Astrocyte (in vitro differentiated cells and primary cell): Measurements from ENCODE around the gene KRTAP5-10.
"Not testable (repeated sequence)": the region's sequence is repeated elsewhere in the genome, so short reads cannot be mapped to it uniquely, and the experiment has no call there.

Experiments
- EZH2 ChIP-seq: IDR thresholded peaks from 2 replicates; pipeline ENCODE4 v1.6.1; 2012; ENCODE audit warnings: mild to moderate bottlenecking, low read length, inconsistent platforms; ENCODE audit not compliant: insufficient read depth
- TF ChIP-seq, protein P1 (sequence below): IDR thresholded peaks from 2 replicates; pipeline ENCODE4 v1.5.1; 2011; ENCODE audit warnings: low read depth, mild to moderate bottlenecking, inconsistent platforms, low read length, moderate library complexity; ENCODE audit not compliant: insufficient read depth

DNA sequence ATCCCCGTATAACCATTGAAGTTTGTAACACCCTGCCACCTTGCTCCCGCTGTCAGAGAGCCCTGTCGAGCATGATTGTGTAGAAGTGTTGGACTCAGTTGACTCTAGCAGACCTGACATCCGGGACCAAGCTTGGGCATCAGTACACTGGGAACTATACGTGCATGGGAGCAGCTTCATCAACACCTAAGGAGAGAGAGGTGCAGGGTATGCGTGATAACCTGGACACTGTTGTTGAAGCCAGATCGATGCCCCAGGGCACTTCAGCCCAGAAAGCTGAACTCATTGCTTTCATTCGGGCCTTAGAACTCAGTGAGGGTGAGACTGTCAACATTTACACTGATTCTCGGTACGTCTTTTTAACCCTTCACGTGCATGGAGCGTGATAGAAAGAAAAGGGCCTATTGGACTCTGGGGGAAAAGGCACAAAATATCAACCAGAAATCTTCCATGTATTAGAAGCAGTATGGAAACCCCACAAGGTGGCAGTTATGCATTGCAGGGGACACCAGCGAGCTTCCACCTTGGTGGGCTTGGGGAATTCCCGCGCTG is 49.1 kb downstream of the KRTAP5-10 start:
- TF ChIP-seq, protein P1, sequence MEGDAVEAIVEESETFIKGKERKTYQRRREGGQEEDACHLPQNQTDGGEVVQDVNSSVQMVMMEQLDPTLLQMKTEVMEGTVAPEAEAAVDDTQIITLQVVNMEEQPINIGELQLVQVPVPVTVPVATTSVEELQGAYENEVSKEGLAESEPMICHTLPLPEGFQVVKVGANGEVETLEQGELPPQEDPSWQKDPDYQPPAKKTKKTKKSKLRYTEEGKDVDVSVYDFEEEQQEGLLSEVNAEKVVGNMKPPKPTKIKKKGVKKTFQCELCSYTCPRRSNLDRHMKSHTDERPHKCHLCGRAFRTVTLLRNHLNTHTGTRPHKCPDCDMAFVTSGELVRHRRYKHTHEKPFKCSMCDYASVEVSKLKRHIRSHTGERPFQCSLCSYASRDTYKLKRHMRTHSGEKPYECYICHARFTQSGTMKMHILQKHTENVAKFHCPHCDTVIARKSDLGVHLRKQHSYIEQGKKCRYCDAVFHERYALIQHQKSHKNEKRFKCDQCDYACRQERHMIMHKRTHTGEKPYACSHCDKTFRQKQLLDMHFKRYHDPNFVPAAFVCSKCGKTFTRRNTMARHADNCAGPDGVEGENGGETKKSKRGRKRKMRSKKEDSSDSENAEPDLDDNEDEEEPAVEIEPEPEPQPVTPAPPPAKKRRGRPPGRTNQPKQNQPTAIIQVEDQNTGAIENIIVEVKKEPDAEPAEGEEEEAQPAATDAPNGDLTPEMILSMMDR: not testable (repeated sequence)
- not testable (repeated sequence) for TF ChIP-seq EZH2
